ENCODE measurements around the gene MAMLD1.

MAMLD1 gene

GRCh38 chrX:150329868-150330267 lies 33.2 kb upstream of the MAMLD1 start:
- Histone ChIP-seq H3K9me2 (replicated peaks; ENCODE audit: insufficient read depth, low read length) (no peaks in the 10 kb centered on the region), H3K27me3 (ENCODE audit: low read length) (no peaks in the 10 kb centered on the region), H3K9ac (ENCODE audit: low read length) (no peak overlapping the region), H3K36me3 (ENCODE audit: low read length) (no peaks in the 10 kb centered on the region), H3K9me3 (ENCODE audit: insufficient read depth, low read length) (no peaks in the 10 kb centered on the region), H3K79me2 (ENCODE audit: insufficient read depth, low read length) (no peaks in the 10 kb centered on the region), H3K4me3 (ENCODE audit: insufficient read depth, low read length, poor library complexity, severe bottlenecking) (no peak overlapping the region), H4K20me1 (ENCODE audit: low read depth, low read length) (no peaks in the 10 kb centered on the region), H2AFZ (ENCODE audit: low read depth, low read length, severe bottlenecking) (no peak overlapping the region), H3K4me2 (ENCODE audit: low read depth, low read length, poor library complexity, severe bottlenecking) (no peak overlapping the region), H3F3A (ENCODE audit: insufficient read depth) (no peaks in the 10 kb centered on the region), H3K27ac (ENCODE audit: low read depth, low read length) (no peak overlapping the region)
- TF ChIP-seq CTCF (IDR thresholded peaks at IDR 0.05; ENCODE audit: insufficient read depth, low read length, poor library complexity, severe bottlenecking), result no peak

GRCh38 chrX:150332023-150332422 lies 31.1 kb upstream of the MAMLD1 start:
- H2AFZ ChIP-seq (ENCODE audit: low read depth, low read length, severe bottlenecking), result no peak overlapping the region
- H3K27me3 ChIP-seq (ENCODE audit: low read length), result no peaks in the 10 kb centered on the region
- H4K20me1 ChIP-seq (ENCODE audit: low read depth, low read length), result no peaks in the 10 kb centered on the region
- H3K9me3 ChIP-seq (ENCODE audit: insufficient read depth, low read length), result no peaks in the 10 kb centered on the region
- no peaks in the 10 kb centered on the region for H3K36me3 ChIP-seq (ENCODE audit: low read length)
- H3K9ac ChIP-seq (ENCODE audit: low read length), result no peak overlapping the region
- no peaks in the 10 kb centered on the region for H3K9me2 ChIP-seq (replicated peaks; ENCODE audit: insufficient read depth, low read length)
- no peaks in the 10 kb centered on the region for H3K79me2 ChIP-seq (ENCODE audit: insufficient read depth, low read length)
- H3K27ac ChIP-seq (ENCODE audit: low read depth, low read length), result no peak overlapping the region
- H3K4me2 ChIP-seq (ENCODE audit: low read depth, low read length, poor library complexity, severe bottlenecking), result no peak overlapping the region
- no peak for TF ChIP-seq CTCF (IDR thresholded peaks at IDR 0.05; ENCODE audit: insufficient read depth, low read length, poor library complexity, severe bottlenecking)
- TF ChIP-seq EZH2phosphoT487 (conservative IDR thresholded peaks at IDR 0.05; ENCODE audit: low read length), result no peak
- H3F3A ChIP-seq (ENCODE audit: insufficient read depth), result no peaks in the 10 kb centered on the region
- no peak overlapping the region for H3K4me3 ChIP-seq (ENCODE audit: insufficient read depth, low read length, poor library complexity, severe bottlenecking)

GRCh38 chrX:150334100-150334499 lies 29.0 kb upstream of the MAMLD1 start:
- TF ChIP-seq CTCF (IDR thresholded peaks at IDR 0.05; ENCODE audit: insufficient read depth, low read length, poor library complexity, severe bottlenecking) (no peak), EZH2phosphoT487 (conservative IDR thresholded peaks at IDR 0.05; ENCODE audit: low read length) (no peak)
- H3K27ac ChIP-seq (ENCODE audit: low read depth, low read length), result no peak overlapping the region
- no peaks in the 10 kb centered on the region for H3F3A ChIP-seq (ENCODE audit: insufficient read depth)
- no peaks in the 10 kb centered on the region for H3K27me3 ChIP-seq (ENCODE audit: low read length)
- no peaks in the 10 kb centered on the region for H3K79me2 ChIP-seq (ENCODE audit: insufficient read depth, low read length)
- no peak overlapping the region for H3K4me2 ChIP-seq (ENCODE audit: low read depth, low read length, poor library complexity, severe bottlenecking)
- no peak overlapping the region for H3K9ac ChIP-seq (ENCODE audit: low read length)
- H4K20me1 ChIP-seq (ENCODE audit: low read depth, low read length), result no peaks in the 10 kb centered on the region
- H2AFZ ChIP-seq (ENCODE audit: low read depth, low read length, severe bottlenecking), result no peak overlapping the region
- H3K9me3 ChIP-seq (ENCODE audit: insufficient read depth, low read length), result no peaks in the 10 kb centered on the region
- no peaks in the 10 kb centered on the region for H3K9me2 ChIP-seq (replicated peaks; ENCODE audit: insufficient read depth, low read length)
- no peak overlapping the region for H3K4me3 ChIP-seq (ENCODE audit: insufficient read depth, low read length, poor library complexity, severe bottlenecking)
- no peaks in the 10 kb centered on the region for H3K36me3 ChIP-seq (ENCODE audit: low read length)

GRCh38 chrX:150334981-150335380 lies 28.1 kb upstream of the MAMLD1 start:
- Histone ChIP-seq H3K4me3 (ENCODE audit: insufficient read depth, low read length, poor library complexity, severe bottlenecking) (no peak overlapping the region), H3K9me2 (replicated peaks; ENCODE audit: insufficient read depth, low read length) (no peaks in the 10 kb centered on the region), H3K9me3 (ENCODE audit: insufficient read depth, low read length) (no peaks in the 10 kb centered on the region), H3K79me2 (ENCODE audit: insufficient read depth, low read length) (no peaks in the 10 kb centered on the region), H4K20me1 (ENCODE audit: low read depth, low read length) (no peaks in the 10 kb centered on the region), H3K36me3 (ENCODE audit: low read length) (no peaks in the 10 kb centered on the region), H3F3A (ENCODE audit: insufficient read depth) (no peaks in the 10 kb centered on the region), H3K27me3 (ENCODE audit: low read length) (no peaks in the 10 kb centered on the region), H3K9ac (ENCODE audit: low read length) (no peak overlapping the region), H3K27ac (ENCODE audit: low read depth, low read length) (no peak overlapping the region), H2AFZ (ENCODE audit: low read depth, low read length, severe bottlenecking) (no peak overlapping the region), H3K4me2 (ENCODE audit: low read depth, low read length, poor library complexity, severe bottlenecking) (no peak overlapping the region)
- no peak for TF ChIP-seq CTCF (IDR thresholded peaks at IDR 0.05; ENCODE audit: insufficient read depth, low read length, poor library complexity, severe bottlenecking)
- TF ChIP-seq EZH2phosphoT487 (conservative IDR thresholded peaks at IDR 0.05; ENCODE audit: low read length), result no peak

Data from SU-DHL-6 (cell line).